K562 (cell line): Measurements from ENCODE around the gene CABP7. TPM values are rescaled to one million over a fixed set of nuclear protein-coding genes. Genes with fewer than 3 reads are reported as not detected.

ENCODE experiments used
- ATAC-seq: fragments of 200-7000 bp; cut with Tn5 transposase; 3 replicates; pipeline ENCODE4 v1.9.1; 2020; ENCODE audit warnings: moderate library complexity
- BruUV-seq: library from RNA; stranded (reverse); fragments of 400-500 nt; replicated peaks from 2 replicates; lab custom pipeline; 2021; lab: Mats Ljungman, UMichigan
- CTCF ChIA-PET: fragments of 300-600 bp; formaldehyde crosslinking; extraction: SDS; loops from one replicate; lab custom pipeline; 2021; ENCODE audit warnings: low intra/inter-chr PET ratio; lab: Yijun Ruan, JAX
- POLR2A ChIA-PET: fragments of 300-600, 350-650 bp; sonication (Branson Sonifier 250); formaldehyde crosslinking; extraction: SDS; loops from one replicate; lab custom pipeline; 2021; ENCODE audit warnings: antibody characterized with exemption, inconsistent platforms; lab: Yijun Ruan, JAX
- DNase-seq, 4 experiments: peaks; one replicate each; pipeline versions ENCODE4 v3.0.0 to v3.0.0-alpha.2; 2011 to 2018; ENCODE audit warnings: low spot score in 3 of 4, mixed read lengths in 3 of 4; ENCODE audit errors: extremely low read depth in 1 of 4
- FAIRE-seq: peaks from 2 replicates; lab custom pipeline; 2011; peaks lifted over from hg19 to GRCh38; lab: Jason Lieb, UNC
- H2AFZ ChIP-seq: 2 replicates; pipeline ENCODE4 v1.6.0; 2011; ENCODE audit warnings: low read depth, low read length, control low read depth, inconsistent platforms
- H3K27ac ChIP-seq: fragments of 200-600 bp; 3 replicates; pipeline ENCODE4 v1.8.0; 2011; ENCODE audit warnings: low read depth, mild to moderate bottlenecking, control low read depth, inconsistent platforms, low read length, moderate library complexity, mixed read lengths; ENCODE audit errors: extremely low read depth
- H3K27me3 ChIP-seq, 2 experiments: fragments of 300-600 bp in 1 of 2; 2 replicates in 1 of 2; 3 replicates in 1 of 2; pipeline versions ENCODE4 v1.6.0 to v1.8.0; 2011; ENCODE audit warnings: inconsistent platforms in 2 of 2, low read length in 2 of 2, mild to moderate bottlenecking in 1 of 2, mixed read lengths in 1 of 2, moderate library complexity in 1 of 2; ENCODE audit not compliant: control insufficient read depth in 2 of 2, insufficient read depth in 2 of 2
- H3K36me3 ChIP-seq: fragments of 300-600 bp; 3 replicates; pipeline ENCODE4 v1.8.0; 2011; ENCODE audit warnings: mild to moderate bottlenecking, low read length, inconsistent platforms; ENCODE audit not compliant: control insufficient read depth, insufficient read depth
- H3K4me1 ChIP-seq, 2 experiments: fragments of 200-600 bp in 1 of 2; replicated peaks in 1 of 2; 2 replicates in 1 of 2; 3 replicates in 1 of 2; pipeline versions ENCODE4 v1.5.1 to v1.8.0; 2011; ENCODE audit warnings: inconsistent platforms in 2 of 2, low read length in 2 of 2, mild to moderate bottlenecking in 1 of 2, mixed read lengths in 1 of 2, moderate library complexity in 1 of 2; ENCODE audit not compliant: control insufficient read depth in 2 of 2, insufficient read depth in 2 of 2
- H3K4me2 ChIP-seq: 2 replicates; pipeline ENCODE4 v1.6.1; 2011; ENCODE audit warnings: low read length, control low read depth, inconsistent platforms, mixed read lengths; ENCODE audit not compliant: insufficient read depth
- H3K4me3 ChIP-seq: fragments of 200-600 bp; sonication (generic), shearing (Covaris generic); 2 replicates; pipeline ENCODE4 v1.5.1; 2016; ENCODE audit warnings: control low read depth, inconsistent platforms
- H3K79me2 ChIP-seq: fragments of 200-600 bp; 3 replicates; pipeline ENCODE4 v1.8.0; 2011; ENCODE audit warnings: low read length, inconsistent platforms; ENCODE audit not compliant: control insufficient read depth, insufficient read depth
- H3K9ac ChIP-seq, 2 experiments: 2 replicates each; pipeline versions ENCODE4 v1.6.0 to v1.6.1; 2011; ENCODE audit warnings: low read depth in 2 of 2, low read length in 2 of 2, control low read depth in 1 of 2, inconsistent platforms in 1 of 2, mild to moderate bottlenecking in 1 of 2, mixed read lengths in 1 of 2; ENCODE audit not compliant: insufficient read depth in 1 of 2
- H3K9me1 ChIP-seq: one replicate; pipeline ENCODE4 v1.6.0; 2011; ENCODE audit warnings: inconsistent platforms, mild to moderate bottlenecking, low read length, moderate library complexity; ENCODE audit not compliant: control insufficient read depth, insufficient read depth
- H3K9me3 ChIP-seq: replicated peaks from 2 replicates; pipeline ENCODE4 v1.5.1; 2011; ENCODE audit warnings: low read depth, low read length, inconsistent platforms; ENCODE audit not compliant: control insufficient read depth, insufficient read depth
- H4K20me1 ChIP-seq: replicated peaks from 2 replicates; pipeline ENCODE4 v1.6.1; 2011; ENCODE audit warnings: low read length, inconsistent platforms, mixed read lengths; ENCODE audit not compliant: control insufficient read depth, insufficient read depth
- CTCF ChIP-seq, 3 experiments: IDR thresholded peaks in 2 of 3; conservative IDR thresholded peaks in 1 of 3; 2 replicates each; pipeline ENCODE4 v1.5.1; 2011 to 2012; ENCODE audit warnings: low read length in 3 of 3, mild to moderate bottlenecking in 3 of 3, control low read depth in 2 of 3, improper control_type of control experiment in 1 of 3, inconsistent platforms in 1 of 3, low read depth in 1 of 3, mixed read lengths in 1 of 3, moderate library complexity in 1 of 3; ENCODE audit not compliant: insufficient read depth in 2 of 3
- MYC ChIP-seq, 2 experiments: fragments of 250-450 bp in 1 of 2; sonication (Bioruptor Pico) in 1 of 2; IDR thresholded peaks; 2 replicates each; pipeline versions ENCODE4 v1.5.1 to v1.6.1; 2012 to 2021; ENCODE audit warnings: low read depth in 2 of 2, borderline replicate concordance in 1 of 2, improper control_type of control experiment in 1 of 2, low read length in 1 of 2, mild to moderate bottlenecking in 1 of 2, moderate library complexity in 1 of 2
- NR2C1 ChIP-seq, 2 experiments: fragments of 450-650 bp; IDR thresholded peaks; 2 replicates each; pipeline ENCODE4 v1.6.1; 2017; ENCODE audit warnings: mild to moderate bottlenecking in 2 of 2, antibody characterized with exemption in 1 of 2, inconsistent platforms in 1 of 2, missing compliant biosample characterization in 1 of 2, missing genetic modification characterization in 1 of 2
- RAD21 ChIP-seq, 2 experiments: fragments of 250-450 bp in 1 of 2; fragments of 450-650 bp in 1 of 2; sonication (Bioruptor Pico) in 1 of 2; formaldehyde crosslinking in 1 of 2; IDR thresholded peaks in 1 of 2; conservative IDR thresholded peaks in 1 of 2; 2 replicates each; pipeline versions ENCODE4 v1.4.0 to v1.8.0; 2020 to 2022; ENCODE audit warnings: mild to moderate bottlenecking in 2 of 2, moderate library complexity in 1 of 2
- RCOR1 ChIP-seq, 2 experiments: IDR thresholded peaks; 2 replicates each; pipeline ENCODE4 v1.6.1; 2012; ENCODE audit warnings: low read depth in 2 of 2, low read length in 2 of 2, borderline replicate concordance in 1 of 2, improper control_type of control experiment in 1 of 2
- REST ChIP-seq, 2 experiments: fragments of 450-650 bp; formaldehyde crosslinking in 1 of 2; IDR thresholded peaks; 2 replicates each; pipeline versions ENCODE4 v1.4.0 to v1.6.1; 2014 to 2020; ENCODE audit warnings: mild to moderate bottlenecking in 2 of 2, borderline replicate concordance in 1 of 2, low read depth in 1 of 2
- WGBS: fragments of 100-300 bp; shearing (Covaris generic); methylation state at CpG from one replicate; pipeline ENCODE4 v1.1.6; 2016; ENCODE audit warnings: low coverage, mixed read lengths; ENCODE audit not compliant: insufficient coverage; ENCODE audit errors: missing lambda C conversion rate; 5-methylcytosine and 5-hydroxymethylcytosine counted together
- in situ Hi-C: fragments of 300-500 bp; cut with MboI; formaldehyde crosslinking; loops from 4 replicates; pipeline ENCODE4 v1.15.0; 2018; ENCODE audit warnings: inconsistent platforms, mixed read lengths
- intact Hi-C: fragments of 100-400 bp; cut with micrococcal nuclease; formaldehyde crosslinking; loops from 2 replicates; pipeline ENCODE4 v1.14.2; 2022
- polyA plus RNA-seq, 8 experiments: library from polyadenylated mRNA; depleted of rRNA in 4 of 8; stranded (reverse) in 5 of 8; unstranded in 3 of 8; fragments of >200 nt; fragmentation: Nextera tagmentation in 2 of 8; fragmentation: Illumina TruSeq in 1 of 8; extraction: Ambion mirVana in 2 of 8; extraction: Trizol in 1 of 8; gene quantifications; 2 replicates each; pipeline versions ENCODE4 v1.2.1 to v1.2.3, GENCODE V29; 2011 to 2014; ENCODE audit warnings: inconsistent platforms in 1 of 8, missing spikeins in 1 of 8
- total RNA-seq, 7 experiments: library from RNA; depleted of rRNA in 6 of 7; stranded (reverse); fragments of >200 nt in 6 of 7; fragmentation: Illumina TruSeq in 2 of 7; extraction: Trizol in 2 of 7; gene quantifications; 2 replicates each; pipeline versions ENCODE4 v1.2.1 to v1.2.3, GENCODE V29; 2011 to 2021; ENCODE audit warnings: low replicate concordance in 1 of 7
- TF ChIP-seq, protein P1 (sequence below): sonication (generic); formaldehyde crosslinking; IDR thresholded peaks from 2 replicates; pipeline ENCODE4 v1.8.1; 2023; ENCODE audit warnings: mild to moderate bottlenecking, missing genetic modification reagents

CABP7 gene
- total and polyA plus RNA-seq, 9 of the 15 experiments (the other 6 are each of a cell fraction or from before 2014, with no cell fraction given): not detected

DNA sequence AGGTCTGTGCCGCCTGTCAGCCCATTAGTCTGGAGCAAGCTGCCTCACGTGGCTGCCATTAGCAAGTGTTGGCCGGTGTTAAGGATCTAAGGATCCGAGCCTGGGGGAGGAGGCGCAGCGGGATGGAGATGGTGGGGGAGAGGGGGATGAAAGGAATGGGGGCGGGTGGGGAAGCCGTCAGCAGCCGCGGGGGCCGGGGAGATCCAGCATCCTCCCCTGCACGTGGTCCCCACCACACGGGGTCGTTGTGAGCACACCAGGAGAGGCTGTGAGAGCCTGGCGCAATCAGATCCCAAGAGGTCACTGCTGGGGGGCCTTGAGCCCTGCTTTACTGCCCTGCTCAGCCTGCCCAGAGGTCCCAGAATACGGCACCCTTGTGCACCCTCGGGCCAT, 7.3 kb downstream of the CABP7 start:
- in situ Hi-C loops (no loop called here), intact Hi-C loops (loop anchor here (5.0 kb wide), 1 partner anchor 280 kb away; no protein-coding TSS in a partner anchor)
- no peak for FAIRE-seq
- Histone ChIP-seq H3K9me1 (peaks cover 4% of the 10 kb centered on the region), H3K4me1 (peaks cover 14 to 42% of the 10 kb centered on the region in 2 experiments; a peak in 4 of 5 replicates), H3K36me3 (no peaks in the 10 kb centered on the region), H3K4me3 (no peak overlapping the region), H3K4me2 (no peak overlapping the region), H3K9me3 (no peaks in the 10 kb centered on the region), H3K27me3 (no peaks in the 10 kb centered on the region), H3K9ac (no peak overlapping the region), H2AFZ (peak overlapping the region; percentile 70; the same call in 1 of the 2 replicates), H4K20me1 (no peaks in the 10 kb centered on the region), H3K27ac (no peak overlapping the region), H3K79me2 (no peaks in the 10 kb centered on the region)
- 34% methylated on average over 4 of the region's 17 CpGs for WGBS
- POLR2A ChIA-PET: no interaction called here
- BruUV-seq: no TSS peak
- CTCF ChIA-PET: interaction anchor here (1.6 to 2.3 kb wide), 2 partner anchors 279 to 361 kb away, joined by 3 to 14 read pairs; no protein-coding TSS in a partner anchor
- DNase-seq: peak; percentile 71 to 89 (median 81)
- ATAC-seq: peak; percentile 85
- TF ChIP-seq NR2C1 (IDR thresholded peaks at IDR 0.05) (no peak), NR2C1 (tag; IDR thresholded peaks at IDR 0.05) (no peak), CTCF (IDR thresholded peaks at IDR 0.05 in 2 of 3, conservative IDR thresholded peaks at IDR 0.05 in 1 of 3; ENCODE audit: insufficient read depth in 2 of 3, low read depth in 1 of 3, low read length in 3 of 3) (peak; percentile 28 to 62 (median 50); a peak in 5 of 6 replicates), MYC (IDR thresholded peaks at IDR 0.05; ENCODE audit: low read depth, low read length) (0 out of 2 replicates have a peak, but pooled peaks have one; percentile 25), MYC (CRISPR knock-in tag; IDR thresholded peaks at IDR 0.05; ENCODE audit: borderline replicate concordance, low read depth) (no peak), RAD21 (CRISPR knock-in tag; conservative IDR thresholded peaks at IDR 0.05 in 1 of 2, IDR thresholded peaks at IDR 0.05 in 1 of 2) (peak; percentile 14 to 54; a peak in 2 of 4 replicates), REST (IDR thresholded peaks at IDR 0.05; ENCODE audit: borderline replicate concordance) (peak; percentile 16; the same call in 1 of the 2 replicates), REST (CRISPR knock-in tag; IDR thresholded peaks at IDR 0.05; ENCODE audit: low read depth) (no peak), RCOR1 (IDR thresholded peaks at IDR 0.05; ENCODE audit: borderline replicate concordance in 1 of 2, low read depth in 2 of 2, low read length in 2 of 2) (peak in 1 of 2 experiments; percentile 28; a peak in 1 of 4 replicates)
- TF ChIP-seq, protein P1, sequence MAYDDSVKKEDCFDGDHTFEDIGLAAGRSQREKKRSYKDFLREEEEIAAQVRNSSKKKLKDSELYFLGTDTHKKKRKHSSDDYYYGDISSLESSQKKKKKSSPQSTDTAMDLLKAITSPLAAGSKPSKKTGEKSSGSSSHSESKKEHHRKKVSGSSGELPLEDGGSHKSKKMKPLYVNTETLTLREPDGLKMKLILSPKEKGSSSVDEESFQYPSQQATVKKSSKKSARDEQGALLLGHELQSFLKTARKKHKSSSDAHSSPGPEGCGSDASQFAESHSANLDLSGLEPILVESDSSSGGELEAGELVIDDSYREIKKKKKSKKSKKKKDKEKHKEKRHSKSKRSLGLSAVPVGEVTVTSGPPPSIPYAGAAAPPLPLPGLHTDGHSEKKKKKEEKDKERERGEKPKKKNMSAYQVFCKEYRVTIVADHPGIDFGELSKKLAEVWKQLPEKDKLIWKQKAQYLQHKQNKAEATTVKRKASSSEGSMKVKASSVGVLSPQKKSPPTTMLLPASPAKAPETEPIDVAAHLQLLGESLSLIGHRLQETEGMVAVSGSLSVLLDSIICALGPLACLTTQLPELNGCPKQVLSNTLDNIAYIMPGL (CRISPR knock-in tag): no peak
